GM19239 (cell line): ENCODE results near the gene MBP.
"Not testable (repeated sequence)": the region's sequence is repeated elsewhere in the genome, so short reads cannot be mapped to it uniquely, and the experiment has no call there.

Experiments
- DNase-seq: peaks from one replicate; pipeline ENCODE4 v3.0.0; 2011; ENCODE audit warnings: low spot score; ENCODE audit not compliant: insufficient read length
- FAIRE-seq: peaks from 2 replicates; lab custom pipeline; 2011; peaks lifted over from hg19 to GRCh38; lab: Jason Lieb, UNC

The MBP gene

DNA sequence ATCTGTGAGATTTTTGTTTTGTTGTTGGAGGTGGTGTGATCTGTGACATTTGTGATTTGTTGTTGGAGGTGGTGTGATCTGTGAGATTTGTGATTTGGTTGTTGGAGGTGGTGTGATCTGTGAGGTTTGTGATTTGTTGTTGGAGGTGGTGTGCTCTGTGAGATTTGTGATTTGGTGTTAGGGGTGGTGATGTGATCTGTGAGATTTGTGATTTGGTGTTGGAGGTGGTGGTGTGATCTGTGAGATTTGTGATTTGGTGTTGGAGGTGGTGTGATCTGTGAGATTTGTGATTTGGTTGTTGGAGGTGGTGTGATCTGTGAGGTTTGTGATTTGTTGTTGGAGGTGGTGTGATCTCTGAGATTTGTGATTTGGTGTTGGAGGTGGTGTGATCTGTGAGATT, 165.3 kb downstream of the MBP start:
- DNase-seq = not testable (repeated sequence)
- peak; percentile 98 for FAIRE-seq

DNA sequence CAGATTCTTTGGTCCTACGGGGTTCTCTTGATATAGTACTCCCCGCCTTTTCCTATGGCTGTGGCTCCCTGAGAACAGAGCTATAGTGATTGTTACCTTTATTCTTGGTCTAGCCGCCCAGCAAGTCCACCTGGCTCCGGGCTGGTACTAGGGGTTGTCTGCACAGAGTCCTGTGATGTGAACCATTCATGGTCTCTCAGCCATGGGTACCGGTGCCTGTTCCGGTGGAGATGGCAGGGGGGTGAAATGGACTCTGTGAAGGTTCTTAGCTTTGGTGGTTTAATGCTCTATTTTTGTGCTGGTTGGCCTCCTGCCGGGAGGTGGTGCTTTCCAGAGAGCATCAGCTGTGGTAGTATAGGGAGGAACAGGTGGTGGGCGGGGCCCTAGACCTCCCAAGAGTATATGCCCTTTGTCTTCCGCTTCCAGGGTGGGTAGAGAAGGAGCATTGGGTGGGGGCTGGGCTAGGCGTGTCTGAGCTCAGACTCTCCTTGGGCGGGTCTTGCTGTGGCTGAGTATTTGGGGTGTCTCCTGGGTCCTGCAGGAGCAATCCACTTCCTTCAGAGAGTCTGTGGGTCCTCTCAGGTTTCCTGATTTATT, 166.9 kb downstream of the MBP start:
- peak; percentile 26 for FAIRE-seq
- not testable (repeated sequence) for DNase-seq

DNA sequence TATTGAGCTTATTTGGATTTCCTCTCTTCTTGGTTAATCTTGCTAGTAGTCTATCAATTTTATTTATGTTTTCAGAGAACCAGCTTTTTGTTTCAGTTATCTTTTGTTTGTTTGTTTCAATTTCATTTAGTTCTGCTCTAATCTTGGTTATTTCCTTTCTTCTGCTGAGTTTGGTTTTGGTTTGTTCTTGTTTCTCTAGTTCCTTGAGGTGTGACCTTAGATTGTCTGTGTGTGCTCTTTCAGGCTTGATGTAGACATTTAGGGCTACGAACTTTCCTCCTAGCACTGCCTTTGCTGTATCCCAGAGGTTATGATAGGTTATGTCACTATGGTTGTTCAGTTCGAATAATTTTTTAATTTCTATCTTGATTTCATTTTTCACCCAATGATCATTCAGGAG, 168.6 kb downstream of the MBP start:
- FAIRE-seq = peak; percentile 93
- DNase-seq = no peak

DNA sequence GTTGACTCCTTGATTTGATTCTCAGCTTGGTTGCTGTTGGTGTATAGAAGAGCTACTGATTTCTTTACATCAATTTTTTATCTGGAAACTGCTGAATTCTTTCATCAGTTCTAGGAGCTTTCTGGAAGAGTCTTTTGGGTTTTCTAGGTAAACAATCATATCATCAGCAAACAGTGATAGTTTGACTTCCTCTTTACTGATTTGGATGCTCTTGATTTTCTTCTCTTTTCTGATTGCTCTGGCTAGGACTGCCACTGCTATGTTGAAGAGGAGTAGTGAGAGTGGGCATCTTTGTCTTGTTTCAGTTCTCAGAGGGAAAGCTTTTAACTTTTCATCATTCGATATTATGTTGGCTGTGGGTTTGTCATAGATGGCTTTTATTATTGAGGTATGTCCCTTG, 169.7 kb downstream of the MBP start:
- no peak for FAIRE-seq

DNA sequence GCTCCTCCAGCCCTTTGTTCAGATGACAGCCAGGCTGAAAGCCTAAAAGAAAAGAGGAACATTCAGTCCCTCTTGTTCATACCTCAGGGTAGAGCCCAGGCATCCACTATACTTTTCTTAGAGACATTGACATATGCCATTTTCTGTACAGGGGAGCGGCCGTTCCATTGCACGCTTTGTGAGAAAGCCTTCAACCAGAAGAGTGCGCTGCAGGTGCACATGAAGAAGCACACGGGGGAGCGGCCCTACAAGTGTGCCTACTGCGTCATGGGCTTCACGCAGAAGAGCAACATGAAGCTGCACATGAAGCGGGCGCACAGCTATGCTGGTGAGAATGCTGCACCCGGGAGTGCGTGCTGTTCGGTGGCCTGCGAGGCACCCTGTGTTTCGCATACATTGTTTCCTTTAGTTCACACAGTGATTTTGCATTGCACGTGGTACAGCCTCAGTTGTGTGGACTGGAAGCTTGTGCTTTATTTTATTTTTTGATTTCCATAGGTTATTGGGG, 172.0 kb downstream of the MBP start:
- DNase-seq (no peak), FAIRE-seq (no peak)

More for the DNA sequence above, 169.7 kb downstream of the MBP start:
- DNase-seq = no peak

DNA sequence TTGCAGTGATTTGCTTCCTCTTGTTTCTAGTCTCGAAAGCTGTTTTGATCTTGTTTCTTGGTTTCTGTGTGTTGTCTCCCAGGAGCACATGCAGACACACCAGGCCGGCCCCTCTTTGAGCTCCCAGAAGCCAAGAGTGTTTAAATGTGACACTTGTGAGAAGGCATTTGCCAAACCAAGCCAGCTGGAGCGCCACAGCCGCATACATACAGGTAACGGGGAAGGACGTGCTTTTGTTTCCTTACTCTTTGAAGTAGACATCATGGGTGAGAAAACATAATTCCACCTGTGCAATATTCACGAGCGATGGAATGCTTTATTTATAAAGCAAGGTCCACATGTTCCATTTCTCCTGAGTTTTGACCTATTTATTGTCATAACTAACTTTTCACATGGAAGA, 173.0 kb downstream of the MBP start:
- DNase-seq = no peak
- no peak for FAIRE-seq

DNA sequence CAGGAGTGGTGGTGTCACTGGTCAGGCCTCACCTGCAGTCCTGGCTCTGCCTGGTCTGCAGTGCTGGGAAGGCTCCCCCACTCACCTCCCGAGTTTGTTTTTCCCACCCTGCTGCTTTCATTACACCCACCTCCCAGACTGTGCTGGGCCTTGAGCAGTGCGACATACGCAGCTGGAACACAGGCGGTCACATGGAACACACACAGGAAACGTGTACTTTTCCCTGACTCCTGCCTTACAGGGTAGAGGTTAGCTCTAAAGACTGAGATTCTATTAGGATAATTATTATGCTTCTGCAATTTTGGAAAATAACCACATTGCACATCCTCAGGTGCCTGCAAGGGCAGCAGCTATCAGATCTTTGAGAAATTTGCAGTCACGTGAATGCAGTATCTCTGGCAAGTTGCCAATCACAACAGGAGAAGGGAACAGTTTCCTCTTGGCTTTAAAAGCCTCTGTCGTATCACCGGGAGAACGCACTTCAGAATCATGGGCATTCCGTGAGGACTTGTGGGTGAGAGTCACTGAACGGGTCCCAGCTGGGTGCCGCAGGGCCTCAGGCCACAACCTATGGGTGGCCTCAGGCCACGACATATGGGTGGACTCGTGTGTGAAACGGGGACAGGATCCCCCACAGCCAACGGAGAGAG, 173.8 kb downstream of the MBP start:
- no peak for FAIRE-seq
- DNase-seq = no peak

DNA sequence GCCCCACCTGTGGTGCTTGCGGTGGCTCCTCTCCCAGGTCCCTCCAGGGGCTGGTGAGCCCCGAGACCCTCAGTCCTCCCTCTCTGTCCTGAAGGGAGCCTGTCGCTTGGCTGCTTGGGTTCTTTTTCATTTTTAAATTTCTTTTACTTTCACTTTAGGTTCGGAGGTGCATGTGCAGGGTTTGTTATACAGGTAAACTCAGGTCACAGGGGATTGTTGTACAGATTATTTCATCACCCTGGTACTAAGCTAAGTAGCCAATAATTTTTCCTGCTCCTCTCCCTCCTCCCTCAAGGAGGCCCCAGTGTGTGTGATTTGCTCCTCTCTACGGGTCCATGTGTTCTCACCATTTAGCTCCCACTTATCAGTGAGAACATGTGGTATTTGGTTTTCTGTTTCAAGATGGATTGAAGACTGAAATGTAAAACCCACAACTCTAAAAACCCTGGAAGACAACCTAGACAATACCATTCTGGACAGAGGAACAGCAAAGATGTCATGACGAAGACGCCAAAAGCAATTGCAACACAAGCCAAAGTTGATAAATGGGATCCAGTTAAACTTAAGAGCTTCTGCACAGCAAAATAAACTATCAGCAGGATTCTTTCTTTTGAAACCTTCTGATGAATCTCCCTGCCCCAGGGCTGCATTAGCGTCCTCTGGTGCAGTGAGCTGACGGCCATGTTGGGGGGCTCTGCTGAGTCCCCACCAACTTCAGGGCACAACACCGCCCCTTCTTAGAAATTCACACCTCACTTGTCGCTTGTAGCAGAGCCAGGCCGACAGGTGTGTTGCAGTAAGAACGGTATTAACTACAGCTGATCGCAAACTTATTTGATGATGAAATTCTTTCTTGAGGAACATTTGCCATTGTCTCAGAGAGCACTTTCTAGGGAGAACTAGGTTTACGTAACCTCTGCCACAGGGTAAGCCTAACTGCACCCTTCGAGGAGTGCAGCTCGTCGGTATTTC, 174.9 kb downstream of the MBP start:
- FAIRE-seq (no peak), DNase-seq (no peak)

DNA sequence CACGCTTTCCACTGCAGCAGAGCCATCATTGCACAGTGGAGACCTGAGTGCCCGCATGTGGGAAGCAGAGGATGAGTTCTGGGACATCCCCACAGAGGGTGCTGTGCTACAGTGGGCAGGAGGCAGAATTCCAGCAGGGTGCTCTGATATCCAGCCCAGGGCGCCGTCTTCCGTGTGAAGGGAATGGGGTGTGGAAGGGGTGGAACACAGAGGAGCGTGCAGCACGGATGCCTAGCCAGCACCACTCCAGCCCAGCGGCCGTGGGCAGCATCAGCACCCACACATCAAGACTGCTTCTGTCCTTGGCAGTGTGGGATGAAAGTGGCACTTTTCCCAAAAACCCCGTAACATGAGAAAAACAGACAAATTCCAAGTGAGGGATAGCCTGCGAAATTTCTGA, 175.9 kb downstream of the MBP start:
- no peak for FAIRE-seq
- DNase-seq = no peak

DNA sequence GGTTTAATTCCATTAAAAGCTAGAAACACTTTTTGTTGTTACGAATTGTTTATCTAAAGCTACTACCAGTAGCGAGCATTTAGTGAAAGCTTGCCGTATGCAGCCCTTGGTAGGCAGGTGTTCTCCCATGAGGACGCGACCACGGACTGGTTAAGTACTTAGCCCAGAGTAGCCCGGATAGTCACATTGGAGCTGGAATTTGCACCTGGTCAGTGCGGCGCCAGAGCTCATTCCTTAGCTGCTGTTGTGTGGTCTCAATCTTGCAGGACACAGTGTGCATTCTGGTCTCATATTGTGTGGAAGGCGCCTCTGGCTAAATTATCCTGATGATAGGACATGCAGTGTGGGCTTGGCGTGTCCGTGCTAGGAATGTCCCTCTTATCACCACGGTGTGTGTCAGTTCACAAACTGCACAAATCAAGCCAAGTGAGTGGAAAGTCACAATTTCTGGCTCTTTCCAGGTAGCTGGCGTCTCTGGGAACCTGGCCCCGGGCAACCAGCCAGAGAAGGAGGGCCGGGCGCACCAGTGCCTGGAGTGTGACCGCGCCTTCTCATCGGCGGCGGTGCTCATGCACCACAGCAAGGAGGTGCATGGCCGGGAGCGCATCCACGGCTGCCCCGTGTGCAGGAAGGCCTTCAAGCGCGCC, 176.9 kb downstream of the MBP start:
- FAIRE-seq (no peak), DNase-seq (no peak)

DNA sequence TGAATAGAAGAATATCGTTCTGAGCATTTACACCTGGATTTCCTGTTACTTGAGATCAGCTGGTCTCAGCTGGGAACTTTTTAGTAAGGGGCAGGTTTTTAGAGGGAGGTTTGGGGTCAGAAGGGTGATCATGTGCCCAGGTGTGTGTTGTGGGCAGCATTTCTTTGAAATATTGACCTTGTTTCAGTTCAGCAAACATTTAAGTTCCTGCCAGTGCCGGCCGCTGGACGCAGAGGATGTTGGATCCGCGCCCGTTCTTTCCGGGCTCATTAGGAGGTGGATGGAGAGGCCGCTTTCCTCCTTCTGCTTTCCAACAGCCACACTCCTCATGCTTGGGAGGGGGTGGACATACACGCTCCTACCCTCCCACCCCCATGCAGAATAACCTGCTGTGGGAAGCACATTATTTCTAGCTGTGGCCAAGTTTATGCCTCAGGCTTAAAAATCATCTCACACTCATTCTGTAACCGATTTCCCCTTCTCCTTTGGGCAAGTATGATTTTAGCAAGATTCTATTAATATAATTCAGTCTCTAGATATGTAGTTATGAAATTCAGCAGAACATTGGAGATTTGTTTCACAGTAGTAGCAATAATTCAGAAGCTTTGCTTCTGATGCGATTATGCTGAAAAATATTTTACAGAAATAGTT, 178.9 kb downstream of the MBP start:
- DNase-seq (no peak), FAIRE-seq (no peak)

DNA sequence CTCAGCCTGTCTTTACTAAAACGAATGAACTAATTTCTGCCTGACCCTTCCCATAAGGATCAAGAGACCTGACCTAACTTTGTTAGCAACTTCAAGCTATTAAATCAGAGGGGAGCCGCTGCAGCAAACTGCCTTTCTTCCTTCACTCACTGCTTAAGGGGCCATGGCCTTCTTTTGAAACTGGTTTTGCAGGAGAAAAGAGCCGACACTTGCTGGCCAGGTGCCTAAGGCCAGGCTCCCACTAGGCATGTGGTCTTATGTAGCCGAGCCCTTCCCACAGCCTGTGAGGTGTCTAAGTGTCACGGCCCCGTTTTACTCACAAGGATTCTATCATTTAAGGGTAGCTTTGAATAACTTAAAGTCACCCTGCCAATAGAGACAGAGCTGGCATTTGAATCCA, 179.4 kb downstream of the MBP start:
- DNase-seq = no peak
- FAIRE-seq = no peak

DNA sequence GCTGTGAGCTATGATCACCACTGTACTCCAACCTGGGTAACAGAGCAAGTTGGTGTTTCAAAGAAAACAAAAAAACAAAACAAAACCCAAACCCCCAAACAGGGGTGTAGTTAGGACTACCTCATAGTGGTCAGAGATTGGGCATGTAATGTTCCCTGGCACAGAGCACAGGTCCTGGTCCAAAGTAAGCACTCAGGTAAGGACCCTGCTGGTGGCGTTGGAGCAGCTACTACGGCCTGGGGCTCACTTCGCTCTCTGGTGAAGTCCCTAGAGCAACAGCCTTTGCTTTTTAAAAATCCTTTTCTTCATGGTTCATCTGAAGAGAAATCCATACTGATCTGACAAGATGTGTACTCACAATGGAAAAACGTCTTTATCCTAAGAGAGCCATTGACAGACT, 179.8 kb downstream of the MBP start:
- DNase-seq (no peak), FAIRE-seq (peak; percentile 8)

DNA sequence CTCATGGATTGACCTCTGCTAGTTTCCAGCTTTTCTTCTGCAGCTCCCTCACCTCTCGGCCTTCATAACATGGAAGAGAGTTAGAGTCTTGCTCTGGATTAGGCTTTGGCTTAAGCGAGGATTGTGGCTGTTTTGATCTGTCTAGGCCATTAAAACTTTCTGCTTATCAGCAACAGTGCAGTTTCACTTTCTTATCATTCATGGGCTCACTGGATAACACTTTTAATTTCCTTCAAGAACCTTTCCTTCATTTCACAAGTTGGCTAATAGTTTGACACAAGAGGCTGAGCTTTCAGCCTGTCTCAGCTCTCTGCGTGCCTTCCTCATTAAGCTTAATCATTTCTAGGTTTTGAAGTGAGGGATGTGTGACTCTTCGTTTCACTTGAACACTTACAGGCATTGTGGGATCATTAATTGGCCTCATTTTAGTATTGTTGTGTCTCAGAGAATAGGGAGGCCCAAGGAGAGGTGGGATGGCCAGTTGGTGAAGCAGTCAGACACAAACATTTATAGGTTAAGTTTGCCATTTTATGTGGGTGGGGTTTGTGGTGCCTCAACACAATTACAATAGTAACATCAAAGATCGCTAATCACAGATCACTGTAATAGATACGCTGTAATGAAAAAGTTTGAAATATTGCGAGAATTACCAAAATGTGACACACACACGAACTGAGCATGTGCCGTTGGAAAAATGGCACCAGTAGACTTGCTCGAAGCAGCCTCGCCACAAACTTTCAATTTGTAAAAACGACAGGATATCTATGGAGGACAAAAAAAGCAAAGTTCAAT, 180.9 kb downstream of the MBP start:
- DNase-seq (no peak), FAIRE-seq (peak; percentile 80)

DNA sequence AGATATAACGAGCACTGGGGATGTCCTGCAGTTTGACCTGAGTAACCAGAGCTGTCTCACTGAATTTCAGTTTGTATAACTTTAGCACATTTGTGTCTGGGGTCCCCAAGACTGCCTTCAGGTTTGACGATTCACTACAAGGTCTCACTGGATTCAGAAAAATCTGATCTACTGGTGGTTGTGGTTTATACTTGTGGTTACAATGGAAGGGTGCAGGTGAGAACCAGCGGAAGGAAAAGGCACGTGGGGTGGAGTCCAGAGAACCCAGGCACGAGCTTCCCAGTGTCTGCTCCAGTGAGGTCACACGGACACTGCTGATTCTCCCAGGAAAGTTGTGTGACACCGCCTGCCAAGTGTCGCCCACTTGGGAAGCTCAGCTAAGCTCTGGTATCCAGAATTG, 184.2 kb downstream of the MBP start:
- no peak for FAIRE-seq

DNA sequence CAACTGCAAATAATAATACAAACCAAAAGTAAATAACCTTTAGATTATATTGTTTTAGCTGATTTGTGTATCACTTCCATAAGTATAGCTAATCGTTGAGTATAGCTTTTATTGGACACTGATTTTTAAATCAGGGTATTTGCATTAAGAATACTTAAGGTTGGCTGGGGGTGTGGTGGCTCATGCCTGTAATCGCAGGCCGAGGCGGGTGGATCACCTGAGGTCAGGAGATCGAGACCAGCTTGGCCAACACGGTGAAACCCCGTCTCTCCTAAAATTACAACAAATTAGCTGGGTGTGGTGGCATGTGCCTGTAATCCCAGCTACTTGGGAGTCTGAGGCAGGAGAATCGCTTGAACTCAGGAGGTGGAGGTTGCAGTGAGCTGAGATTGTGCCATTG, 188.2 kb downstream of the MBP start:
- not testable (repeated sequence) for DNase-seq, FAIRE-seq

More for the DNA sequence above, 184.2 kb downstream of the MBP start:
- DNase-seq = no peak

DNA sequence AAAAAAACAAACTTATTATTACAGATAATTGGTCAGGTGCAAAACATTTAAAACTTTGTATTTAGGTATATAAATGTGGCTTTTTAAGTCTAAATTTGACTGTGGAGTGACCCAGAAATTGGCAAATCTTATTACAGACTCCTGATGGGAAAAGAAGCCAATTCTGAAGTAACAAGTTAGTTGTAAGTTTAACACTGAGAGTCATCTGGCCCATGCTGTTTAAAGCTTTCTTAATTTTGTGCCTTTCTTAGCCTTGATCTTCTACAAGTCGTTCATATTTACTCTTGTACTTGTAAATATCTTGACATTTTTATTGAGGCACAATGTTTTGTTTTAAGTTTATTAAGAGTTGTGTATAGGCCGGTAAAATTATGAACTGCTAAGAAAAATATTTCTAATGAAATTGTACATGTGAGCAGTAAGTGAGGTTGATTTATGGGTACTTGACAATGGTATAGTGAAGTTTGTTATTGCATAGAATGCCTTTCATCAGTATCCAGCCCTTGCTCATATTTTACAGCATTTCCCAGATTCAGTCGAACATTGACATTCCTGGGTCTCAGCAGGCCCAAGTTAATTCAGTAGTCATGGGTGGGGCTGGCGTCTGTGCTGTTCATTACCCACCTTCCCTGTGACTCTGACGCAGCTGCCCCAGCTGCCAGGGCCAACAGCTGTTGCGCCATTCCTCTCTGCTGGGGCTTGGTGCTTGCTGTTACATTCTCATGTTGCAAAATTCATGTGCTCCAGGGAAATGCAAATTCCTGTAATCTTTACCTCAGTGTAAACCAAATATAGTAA, 188.8 kb downstream of the MBP start:
- FAIRE-seq (peak; percentile 57), DNase-seq (no peak)

DNA sequence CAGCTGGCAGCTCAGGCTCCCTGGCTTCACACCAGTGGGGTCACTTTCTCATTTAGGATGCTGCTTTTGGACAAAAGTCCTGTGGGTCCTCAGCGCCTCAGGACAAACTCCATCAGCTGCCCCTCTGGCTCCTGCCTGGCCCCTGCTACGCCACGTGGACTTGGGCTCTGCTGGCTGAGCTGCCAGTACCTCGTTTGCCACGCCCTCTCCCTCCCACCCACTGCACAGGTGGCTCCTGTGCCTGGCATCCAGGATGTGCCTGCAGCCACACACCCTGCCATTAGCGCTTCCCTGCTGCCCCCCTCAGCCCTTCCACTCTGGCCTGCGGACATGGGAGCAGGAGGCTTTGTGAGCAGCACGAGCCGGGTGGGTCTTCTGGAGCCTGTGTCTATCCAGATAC, 191.3 kb downstream of the MBP start:
- FAIRE-seq (no peak), DNase-seq (no peak)
